Measurements from ENCODE around the gene RTEL1. TPM values are rescaled to one million over a fixed set of nuclear protein-coding genes. Genes with fewer than 3 reads are reported as not detected.

Gene RTEL1
- polyA plus RNA-seq, 1 donor from 2014 or later, result 29.2 TPM

DNA sequence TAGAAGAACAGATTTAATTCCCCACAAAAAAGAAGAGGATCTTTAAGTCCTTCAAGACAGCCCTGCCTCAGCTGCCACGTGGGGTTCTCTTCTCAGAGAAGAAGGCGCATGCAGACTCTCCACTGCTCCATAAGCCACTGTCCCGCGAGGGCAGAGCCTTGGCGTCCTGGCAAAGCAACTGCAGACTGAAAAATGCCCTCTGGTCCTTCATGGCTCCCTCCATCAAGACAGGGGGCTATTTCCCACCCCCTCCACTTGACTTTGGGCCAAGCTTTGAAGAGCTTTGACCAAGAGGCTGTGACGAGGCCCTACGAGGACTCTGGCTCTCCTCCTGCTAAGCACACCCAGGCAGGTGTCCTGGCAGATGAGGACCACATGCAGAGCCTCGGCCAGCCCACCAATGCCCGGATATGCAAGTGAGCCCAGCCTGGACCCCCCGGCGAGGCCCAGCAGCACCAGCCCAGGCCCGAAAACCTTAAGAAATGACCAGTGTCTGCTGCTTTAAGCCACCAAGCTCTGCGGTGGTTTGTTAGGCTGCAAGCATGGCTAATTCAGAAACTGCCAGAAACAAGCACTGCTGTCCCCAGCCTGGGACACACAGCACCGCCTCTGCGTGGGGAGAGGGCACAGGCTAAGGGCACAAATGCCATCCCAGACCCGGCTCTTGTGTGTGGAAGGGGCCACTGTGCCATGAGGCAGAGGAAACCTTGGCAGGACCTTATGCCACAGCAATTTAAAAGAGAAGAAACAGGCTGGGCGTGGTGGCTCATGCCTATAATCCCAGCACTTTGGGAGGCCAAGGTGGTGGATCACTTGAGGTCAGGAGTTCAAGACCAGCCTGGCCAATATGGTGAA lies 47.3 kb upstream of the RTEL1 start:
- Histone ChIP-seq H3K27me3 (ENCODE audit: insufficient read depth, low read depth, low read length) (no peaks in the 10 kb centered on the region), H3K9me2 (ENCODE audit: insufficient read depth, low read length) (no peaks in the 10 kb centered on the region), H3K4me3 (ENCODE audit: low read length) (no peak overlapping the region), H3F3A (ENCODE audit: insufficient read depth, low read length, poor library complexity, severe bottlenecking) (no peaks in the 10 kb centered on the region), H3K79me2 (replicated peaks; ENCODE audit: insufficient read depth, low read length) (no peaks in the 10 kb centered on the region), H3K4me2 (ENCODE audit: low read length) (no peak overlapping the region), H3K9ac (ENCODE audit: low read length) (no peak overlapping the region), H4K20me1 (ENCODE audit: insufficient read depth) (no peaks in the 10 kb centered on the region), H3K9me3 (ENCODE audit: low read length) (no peaks in the 10 kb centered on the region), H3K36me3 (ENCODE audit: insufficient read depth, low read length) (no peaks in the 10 kb centered on the region), H2AFZ (ENCODE audit: low read depth, low read length) (no peak overlapping the region), H3K27ac (ENCODE audit: low read length) (no peak overlapping the region)
- TF ChIP-seq EP300 (conservative IDR thresholded peaks at IDR 0.05; ENCODE audit: poor library complexity, severe bottlenecking), result no peak
- TF ChIP-seq, protein P1, sequence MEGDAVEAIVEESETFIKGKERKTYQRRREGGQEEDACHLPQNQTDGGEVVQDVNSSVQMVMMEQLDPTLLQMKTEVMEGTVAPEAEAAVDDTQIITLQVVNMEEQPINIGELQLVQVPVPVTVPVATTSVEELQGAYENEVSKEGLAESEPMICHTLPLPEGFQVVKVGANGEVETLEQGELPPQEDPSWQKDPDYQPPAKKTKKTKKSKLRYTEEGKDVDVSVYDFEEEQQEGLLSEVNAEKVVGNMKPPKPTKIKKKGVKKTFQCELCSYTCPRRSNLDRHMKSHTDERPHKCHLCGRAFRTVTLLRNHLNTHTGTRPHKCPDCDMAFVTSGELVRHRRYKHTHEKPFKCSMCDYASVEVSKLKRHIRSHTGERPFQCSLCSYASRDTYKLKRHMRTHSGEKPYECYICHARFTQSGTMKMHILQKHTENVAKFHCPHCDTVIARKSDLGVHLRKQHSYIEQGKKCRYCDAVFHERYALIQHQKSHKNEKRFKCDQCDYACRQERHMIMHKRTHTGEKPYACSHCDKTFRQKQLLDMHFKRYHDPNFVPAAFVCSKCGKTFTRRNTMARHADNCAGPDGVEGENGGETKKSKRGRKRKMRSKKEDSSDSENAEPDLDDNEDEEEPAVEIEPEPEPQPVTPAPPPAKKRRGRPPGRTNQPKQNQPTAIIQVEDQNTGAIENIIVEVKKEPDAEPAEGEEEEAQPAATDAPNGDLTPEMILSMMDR (IDR thresholded peaks at IDR 0.05; ENCODE audit: poor library complexity, severe bottlenecking), result no peak
- TF ChIP-seq RAD21 (conservative IDR thresholded peaks at IDR 0.05), result no peak
- TF ChIP-seq SMC3 (conservative IDR thresholded peaks at IDR 0.05; ENCODE audit: poor library complexity), result no peak
- no peak for TF ChIP-seq EZH2 (IDR thresholded peaks at IDR 0.05; ENCODE audit: borderline replicate concordance, insufficient read depth, low read length, poor library complexity, severe bottlenecking)
- no peak for TF ChIP-seq POLR2AphosphoS5 (IDR thresholded peaks at IDR 0.05)
- no peak for TF ChIP-seq TAF1 (IDR thresholded peaks at IDR 0.05; ENCODE audit: low read depth)
- TF ChIP-seq MXI1 (conservative IDR thresholded peaks at IDR 0.05; ENCODE audit: poor library complexity, severe bottlenecking), result no peak
- no peak for TF ChIP-seq REST (IDR thresholded peaks at IDR 0.05; ENCODE audit: borderline replicate concordance)

DNA sequence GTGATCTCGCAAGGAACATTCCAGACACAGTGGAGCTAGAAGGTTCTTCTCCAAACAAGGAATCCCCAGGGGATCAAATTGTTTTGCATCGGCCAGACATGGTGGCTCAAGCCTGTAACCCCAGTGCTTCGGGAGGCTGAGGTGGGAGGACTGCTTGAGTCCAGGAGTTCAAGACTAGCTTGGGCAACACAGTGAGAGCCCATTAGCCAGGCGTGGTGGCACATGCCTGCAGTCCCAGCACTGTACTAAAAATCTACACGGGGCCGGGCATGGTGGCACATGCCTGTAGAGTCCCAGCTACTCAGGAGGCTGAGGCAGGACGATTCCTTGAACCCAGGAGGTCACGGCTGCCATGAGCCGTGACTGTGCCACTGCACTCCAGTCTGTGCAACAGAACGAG lies 46.5 kb upstream of the RTEL1 start:
- Histone ChIP-seq H3K27ac (ENCODE audit: low read length) (no peak overlapping the region), H3K4me3 (ENCODE audit: low read length) (no peak overlapping the region), H3F3A (ENCODE audit: insufficient read depth, low read length, poor library complexity, severe bottlenecking) (no peaks in the 10 kb centered on the region), H3K9me3 (ENCODE audit: low read length) (no peaks in the 10 kb centered on the region), H3K79me2 (replicated peaks; ENCODE audit: insufficient read depth, low read length) (no peaks in the 10 kb centered on the region), H3K4me2 (ENCODE audit: low read length) (no peak overlapping the region), H3K36me3 (ENCODE audit: insufficient read depth, low read length) (no peaks in the 10 kb centered on the region), H2AFZ (ENCODE audit: low read depth, low read length) (no peak overlapping the region), H3K27me3 (ENCODE audit: insufficient read depth, low read depth, low read length) (no peaks in the 10 kb centered on the region), H4K20me1 (ENCODE audit: insufficient read depth) (no peaks in the 10 kb centered on the region), H3K9me2 (ENCODE audit: insufficient read depth, low read length) (no peaks in the 10 kb centered on the region), H3K9ac (ENCODE audit: low read length) (no peak overlapping the region)
- TF ChIP-seq EP300 (conservative IDR thresholded peaks at IDR 0.05; ENCODE audit: poor library complexity, severe bottlenecking), result no peak
- no peak for TF ChIP-seq TAF1 (IDR thresholded peaks at IDR 0.05; ENCODE audit: low read depth)
- TF ChIP-seq EZH2 (IDR thresholded peaks at IDR 0.05; ENCODE audit: borderline replicate concordance, insufficient read depth, low read length, poor library complexity, severe bottlenecking), result no peak
- TF ChIP-seq REST (IDR thresholded peaks at IDR 0.05; ENCODE audit: borderline replicate concordance), result no peak
- no peak for TF ChIP-seq RAD21 (conservative IDR thresholded peaks at IDR 0.05)
- TF ChIP-seq SMC3 (conservative IDR thresholded peaks at IDR 0.05; ENCODE audit: poor library complexity), result no peak
